NK-92 (cell line): ENCODE results near the gene KCNJ12.

Experiments used
- DNase-seq: peaks from one replicate; lab custom pipeline; 2025; ENCODE audit not compliant: unreplicated experiment; lab: John Stamatoyannopoulos, UW

Gene KCNJ12

GRCh38 chr17:21463779-21464407 lies 87.7 kb downstream of the KCNJ12 start:
- DNase-seq = no peak

GRCh38 chr17:21464611-21465021 lies 88.5 kb downstream of the KCNJ12 start:
- no peak for DNase-seq

- no peak for DNase-seq
These were observed 90.4 kb downstream of the KCNJ12 start for GRCh38 chr17:21466550-21466949.

GRCh38 chr17:21467196-21467595 lies 91.0 kb downstream of the KCNJ12 start:
- DNase-seq = no peak

- no peak for DNase-seq
These were observed 91.8 kb downstream of the KCNJ12 start for GRCh38 chr17:21467739-21468490.
